Pulmonary artery endothelial cell (primary cell): ENCODE results near the gene CRABP2. TPM values are rescaled to one million over a fixed set of nuclear protein-coding genes. Genes with fewer than 3 reads are reported as not detected.

Experiments
- DNase-seq: peaks from one replicate; pipeline ENCODE4 v3.0.0-alpha.2; 2011; ENCODE audit warnings: low read depth, low spot score
- total RNA-seq: library from RNA; depleted of rRNA; stranded (reverse); fragments of >200 nt; gene quantifications from 2 replicates; pipeline ENCODE4 v1.2.3, GENCODE V29; 2014

CRABP2 gene
- total RNA-seq, 1 donor from 2014 or later: 0.46 TPM

- DNase-seq: no peak
These were observed 34.6 kb downstream of the CRABP2 start for GRCh38 chr1:156670791-156671190.

GRCh38 chr1:156670359-156670758, 35.0 kb downstream of the CRABP2 start:
- DNase-seq: no peak

DNA sequence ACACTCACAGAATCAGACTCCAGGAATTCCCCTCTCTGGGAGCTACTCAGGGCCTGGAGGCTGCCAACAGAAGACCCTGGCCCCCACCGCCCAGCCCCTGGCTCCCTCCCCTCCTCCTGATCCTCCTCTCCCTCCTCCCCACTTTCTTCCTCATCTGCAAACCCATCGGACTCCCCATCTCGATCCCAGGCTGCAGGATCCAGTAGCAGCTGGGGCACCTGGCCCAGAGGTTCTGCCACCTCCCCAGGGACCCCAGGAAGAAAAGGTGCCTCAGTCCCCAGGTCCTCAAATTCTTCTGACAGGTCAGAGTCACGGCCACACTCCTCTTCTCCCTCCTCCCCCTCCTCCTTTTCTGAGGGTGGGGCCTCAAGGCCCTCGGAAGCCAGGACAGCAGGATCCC, 35.6 kb downstream of the CRABP2 start:
- no peak for DNase-seq

DNA sequence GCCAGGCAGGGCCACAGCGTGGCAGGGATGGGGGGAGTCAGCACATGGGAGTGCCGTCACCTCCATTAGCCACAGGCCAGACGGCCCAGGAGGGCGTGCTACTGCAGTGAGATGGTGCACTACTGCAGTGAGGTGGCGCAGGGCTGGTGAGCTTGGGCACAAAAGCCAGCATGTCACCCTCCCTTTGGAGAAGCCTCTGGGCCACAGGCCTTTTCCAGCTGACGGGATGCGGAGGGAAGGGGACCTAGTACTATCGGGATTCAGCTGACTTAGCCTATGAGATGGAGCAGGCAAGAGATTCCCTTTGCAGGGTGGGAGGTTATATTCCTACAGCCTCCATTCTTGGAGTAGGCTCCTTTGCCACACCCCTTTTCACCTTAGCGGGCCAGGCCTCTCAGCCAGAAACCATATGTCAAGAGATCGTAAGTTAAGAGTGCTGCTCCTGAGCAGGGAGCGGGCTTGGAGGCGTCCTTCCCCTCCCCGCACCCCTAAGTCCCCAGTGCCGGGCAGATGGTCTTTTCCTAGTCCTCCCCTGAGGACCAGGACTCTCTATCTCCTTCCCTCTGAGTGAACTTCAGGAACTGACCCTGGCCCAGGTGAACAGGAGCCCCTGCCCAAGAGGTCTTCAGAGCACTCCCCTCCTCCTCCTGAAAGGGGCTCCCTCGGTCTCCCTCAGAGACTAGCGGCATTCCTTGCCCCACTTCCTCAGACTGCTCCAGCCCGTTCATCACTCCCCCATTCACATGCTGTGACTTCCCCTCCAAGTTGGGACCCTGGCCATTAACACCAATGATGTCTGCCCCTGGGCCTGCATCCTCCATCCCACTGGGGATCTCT, 36.4 kb downstream of the CRABP2 start:
- no peak for DNase-seq

- DNase-seq: no peak
These were observed 37.2 kb downstream of the CRABP2 start for GRCh38 chr1:156667968-156668709.

DNA sequence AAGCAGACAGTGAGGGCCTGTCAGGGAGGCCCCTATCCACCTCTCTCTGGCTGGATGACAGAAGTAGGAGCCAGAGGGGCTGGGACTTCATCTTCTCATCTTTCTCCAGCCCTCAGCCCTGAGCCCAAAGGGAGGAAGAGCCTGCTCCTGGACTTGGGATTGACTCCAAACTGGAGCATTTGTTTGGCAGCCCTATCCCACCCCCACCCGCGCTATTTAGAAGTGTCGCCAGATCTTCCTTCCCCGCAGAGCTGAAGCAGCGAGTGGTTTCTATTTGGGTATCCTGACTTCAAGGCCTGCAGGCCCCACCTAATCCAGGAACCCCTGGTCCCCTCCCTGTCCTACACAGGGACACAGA, 37.8 kb downstream of the CRABP2 start:
- no peak for DNase-seq

GRCh38 chr1:156666862-156667609, 38.3 kb downstream of the CRABP2 start:
- DNase-seq: no peak

- DNase-seq: no peak
These were observed 39.8 kb downstream of the CRABP2 start for GRCh38 chr1:156665539-156665938.

GRCh38 chr1:156664767-156665411, 40.5 kb downstream of the CRABP2 start:
- no peak for DNase-seq

DNA sequence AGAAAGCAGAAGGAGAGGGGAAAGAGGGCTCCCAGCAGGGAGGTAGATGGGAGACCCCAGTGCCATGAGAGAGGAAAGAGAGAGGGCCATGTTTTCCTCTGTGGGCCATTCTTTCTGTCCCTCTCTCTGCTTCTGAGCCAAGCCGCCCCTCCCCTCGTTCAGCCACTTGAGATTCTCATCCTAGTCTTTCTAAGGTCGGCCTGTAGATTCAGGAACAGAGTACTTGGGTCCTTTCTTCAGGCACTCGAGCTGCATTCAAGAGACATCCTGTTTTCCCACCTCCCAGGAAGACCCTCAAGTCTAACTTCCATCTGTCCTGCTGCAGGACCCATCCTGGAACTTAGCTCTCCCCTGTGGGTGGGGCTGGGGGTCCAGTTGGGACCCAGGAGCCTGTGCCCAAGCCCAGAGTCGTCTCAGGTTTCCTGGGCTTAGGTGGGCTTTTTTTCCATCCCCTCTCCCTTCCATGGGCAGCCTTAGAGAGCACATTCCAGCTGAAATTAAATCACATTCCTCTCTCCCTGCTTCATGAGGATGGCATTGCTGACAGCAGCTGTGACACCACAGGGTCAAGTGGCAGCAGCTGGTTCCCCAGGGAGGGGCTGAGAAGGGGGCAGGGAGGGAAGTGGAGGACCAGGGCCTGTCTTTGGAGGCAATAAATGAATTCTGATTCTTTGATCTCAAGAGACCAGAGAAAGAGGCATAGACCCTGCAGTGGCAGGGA, 41.2 kb downstream of the CRABP2 start:
- no peak for DNase-seq

GRCh38 chr1:156663178-156663577, 42.2 kb downstream of the CRABP2 start:
- no peak for DNase-seq

- DNase-seq: no peak
These were observed 42.7 kb downstream of the CRABP2 start for GRCh38 chr1:156662800-156663055.

GRCh38 chr1:156662005-156662799, 43.2 kb downstream of the CRABP2 start:
- no peak for DNase-seq

DNA sequence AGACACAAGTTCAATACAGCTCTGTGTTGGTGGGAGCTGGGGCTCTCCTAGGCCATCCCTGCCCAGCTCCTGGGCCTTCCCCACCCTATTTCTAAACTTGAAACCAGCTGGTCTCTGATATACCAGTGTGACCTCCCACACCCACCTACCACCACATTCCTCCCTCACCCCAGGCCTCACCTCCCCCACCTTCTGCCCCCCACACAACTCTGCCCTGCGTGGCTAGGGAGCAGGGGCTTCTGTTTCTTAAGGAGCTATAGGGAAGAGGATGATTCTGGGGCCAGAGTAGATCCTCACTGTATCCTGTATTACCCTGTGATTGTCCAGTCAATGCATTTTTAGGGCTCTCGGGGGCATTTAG, 44.7 kb downstream of the CRABP2 start:
- no peak for DNase-seq

DNA sequence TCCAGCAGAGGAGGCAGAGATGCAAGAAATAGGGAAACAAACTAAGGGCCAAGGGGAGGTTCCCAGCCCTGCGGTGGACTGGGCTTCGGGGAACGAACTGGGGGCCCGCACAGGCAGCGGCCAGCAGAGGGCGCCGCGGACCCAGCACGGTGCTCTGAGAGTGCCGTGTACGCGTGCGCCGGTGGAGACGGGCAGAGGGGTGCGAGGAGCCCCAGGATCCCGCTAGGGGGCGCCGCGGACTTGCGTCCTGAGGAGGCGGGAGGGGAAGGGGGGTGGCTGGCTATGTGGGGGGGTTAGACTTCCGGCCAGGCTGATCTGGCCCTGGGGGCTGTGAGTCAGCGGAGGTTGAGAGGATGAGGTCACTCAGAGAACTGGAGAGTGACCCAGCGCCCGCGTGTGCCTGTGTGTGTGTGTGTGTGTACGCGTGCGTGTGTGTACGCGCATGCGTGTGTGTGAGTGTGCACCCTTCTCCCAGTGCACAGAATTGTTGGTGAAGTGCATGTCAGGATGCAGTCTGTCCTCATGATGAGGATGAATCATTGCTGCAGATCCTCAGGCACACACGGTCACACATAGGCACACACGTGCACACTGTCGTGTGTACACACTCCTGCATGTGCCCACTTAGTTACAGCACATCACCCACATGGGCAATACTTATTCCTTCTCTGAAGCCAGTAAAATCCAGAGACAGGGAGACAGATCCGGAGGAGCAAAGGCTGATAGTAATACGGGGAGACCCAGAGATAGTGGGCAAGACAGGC, 45.2 kb downstream of the CRABP2 start:
- peak; percentile 93 for DNase-seq

DNA sequence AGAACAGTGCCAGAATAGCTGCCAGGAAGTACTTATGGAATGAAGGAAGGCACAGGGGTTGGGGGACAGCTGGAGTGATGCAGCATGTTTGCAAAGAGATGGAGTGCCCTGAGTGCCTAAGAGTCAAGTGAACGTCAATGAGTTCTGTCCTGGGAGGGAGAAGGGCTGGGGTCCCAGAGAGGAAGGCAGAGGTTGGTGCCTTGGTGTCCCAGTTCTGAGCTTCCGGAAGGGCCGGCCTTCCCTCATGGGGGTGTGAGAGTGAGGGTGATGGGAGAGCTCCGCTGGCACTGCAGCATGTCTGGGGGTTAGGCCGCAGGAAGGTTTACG, 45.8 kb downstream of the CRABP2 start:
- DNase-seq: no peak

- DNase-seq: no peak
These were observed 46.3 kb downstream of the CRABP2 start for GRCh38 chr1:156658945-156659574.

DNA sequence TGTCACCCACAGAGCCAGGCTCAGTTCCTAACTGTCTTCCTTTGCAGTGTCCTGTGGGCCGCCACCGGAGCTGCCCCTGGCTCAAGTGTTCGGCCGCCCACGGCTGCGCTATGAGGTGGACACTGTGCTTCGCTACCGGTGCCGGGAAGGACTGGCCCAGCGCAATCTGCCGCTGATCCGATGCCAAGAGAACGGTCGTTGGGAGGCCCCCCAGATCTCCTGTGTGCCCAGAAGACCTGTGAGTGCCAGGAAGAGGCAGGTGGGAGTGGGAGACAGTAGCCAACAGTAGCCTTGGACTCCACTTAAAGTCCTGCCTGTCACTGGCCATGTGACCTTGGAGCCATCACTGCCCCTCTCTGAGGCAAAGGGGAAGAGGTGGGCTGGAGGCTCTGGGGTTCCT, 46.9 kb downstream of the CRABP2 start:
- DNase-seq: no peak

DNA sequence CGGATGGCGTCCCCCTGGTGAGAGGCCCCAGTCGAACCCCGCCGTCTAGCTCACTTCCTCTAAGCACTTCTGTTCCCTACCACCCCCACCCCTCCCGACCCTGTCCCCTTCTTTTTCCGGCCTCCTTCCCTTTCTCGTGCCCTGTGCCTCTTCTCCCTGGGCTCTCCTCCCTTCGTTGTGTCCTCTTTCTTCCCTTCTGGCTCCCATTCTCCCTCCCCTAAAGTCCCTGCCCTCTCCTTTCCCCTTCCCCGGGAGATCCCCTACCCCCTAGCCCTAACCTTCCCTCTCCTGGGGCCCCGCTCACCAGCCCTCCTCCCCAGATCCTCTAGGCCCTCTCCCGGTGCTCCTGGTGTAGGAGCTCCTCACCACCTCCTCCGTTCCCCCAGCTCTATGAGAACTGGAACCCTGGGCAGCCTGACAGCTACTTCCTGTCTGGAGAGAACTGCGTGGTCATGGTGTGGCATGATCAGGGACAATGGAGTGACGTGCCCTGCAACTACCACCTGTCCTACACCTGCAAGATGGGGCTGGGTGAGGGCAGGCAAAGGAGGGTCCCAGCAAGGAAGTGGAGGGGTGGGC, 47.6 kb downstream of the CRABP2 start:
- DNase-seq: no peak
